GM12878 (cell line): ENCODE measurements around the gene RXFP1. TPM values are rescaled to one million over a fixed set of nuclear protein-coding genes. Genes with fewer than 3 reads are reported as not detected.

ENCODE experiments used
- BCL11A ChIP-seq: IDR thresholded peaks from 2 replicates; pipeline ENCODE4 v1.6.1; 2011; ENCODE audit warnings: low read depth, low read length
- CHD1 ChIP-seq: IDR thresholded peaks from 2 replicates; pipeline ENCODE4 v1.6.1; 2012; ENCODE audit warnings: low read depth, low read length, improper control_type of control experiment
- CHD4 ChIP-seq: fragments of 200-600 bp; sonication (generic); IDR thresholded peaks from 2 replicates; pipeline ENCODE4 v1.6.1; 2016; ENCODE audit warnings: mild to moderate bottlenecking
- LARP7 ChIP-seq: fragments of 450-650 bp; IDR thresholded peaks from 2 replicates; pipeline ENCODE4 v1.6.1; 2017; ENCODE audit warnings: mild to moderate bottlenecking
- NBN ChIP-seq: fragments of 450-650 bp; IDR thresholded peaks from 2 replicates; pipeline ENCODE4 v1.6.1; 2016
- POLR2AphosphoS5 ChIP-seq: IDR thresholded peaks from 2 replicates; pipeline ENCODE4 v1.6.1; 2011; ENCODE audit warnings: mild to moderate bottlenecking, low read length, inconsistent platforms
- RB1 ChIP-seq: fragments of 450-650 bp; formaldehyde crosslinking; IDR thresholded peaks from 2 replicates; pipeline ENCODE4 v1.6.1; 2017; ENCODE audit warnings: mild to moderate bottlenecking, borderline replicate concordance
- RBBP5 ChIP-seq: fragments of 200-600 bp; sonication (generic); conservative IDR thresholded peaks from 2 replicates; pipeline ENCODE4 v1.6.1; 2016
- RUNX3 ChIP-seq: IDR thresholded peaks from 2 replicates; pipeline ENCODE4 v1.6.1; 2012; ENCODE audit warnings: low read length, inconsistent platforms
- SMAD5 ChIP-seq: IDR thresholded peaks from 2 replicates; pipeline ENCODE4 v1.6.1; 2016; ENCODE audit warnings: antibody characterized with exemption, low read depth
- SREBF1 ChIP-seq: IDR thresholded peaks from 2 replicates; pipeline ENCODE4 v1.6.1; 2012; ENCODE audit warnings: mild to moderate bottlenecking, low read length
- SUPT20H ChIP-seq: IDR thresholded peaks from 2 replicates; pipeline ENCODE4 v1.6.1; 2011; ENCODE audit warnings: low read depth, mild to moderate bottlenecking, low read length, moderate library complexity, borderline replicate concordance; ENCODE audit not compliant: control insufficient read depth
- TCF3 ChIP-seq: IDR thresholded peaks from 2 replicates; pipeline ENCODE4 v1.6.1; 2012; ENCODE audit warnings: low read depth, mild to moderate bottlenecking, low read length, borderline replicate concordance; ENCODE audit not compliant: insufficient read depth
- YY1 ChIP-seq: IDR thresholded peaks from 2 replicates; pipeline ENCODE4 v1.6.1; 2011; ENCODE audit warnings: low read depth, mild to moderate bottlenecking, low read length
- polyA plus RNA-seq, 11 experiments: library from polyadenylated mRNA; depleted of rRNA in 4 of 11; unstranded in 6 of 11; stranded (reverse) in 5 of 11; fragments of >200 nt; fragmentation: Nextera tagmentation in 4 of 11; fragmentation: Illumina TruSeq in 1 of 11; extraction: Ambion mirVana in 4 of 11; extraction: Trizol in 1 of 11; gene quantifications; 1 replicate in 1 of 11; 2 replicates in 10 of 11; pipeline versions ENCODE4 v1.2.1 to v1.2.3, GENCODE V29; 2011 to 2016; ENCODE audit warnings: inconsistent platforms in 2 of 11, missing spikeins in 2 of 11, low read depth in 1 of 11
- total RNA-seq, 4 experiments: library from RNA; depleted of rRNA in 3 of 4; stranded (reverse); fragments of >200 nt in 3 of 4; fragmentation: Illumina TruSeq in 1 of 4; extraction: Trizol in 1 of 4; gene quantifications; 2 replicates each; pipeline versions ENCODE4 v1.2.1 to v1.2.3, GENCODE V29; 2013 to 2021
- TF ChIP-seq, protein P1 (sequence below): fragments of 450-650 bp; IDR thresholded peaks from 2 replicates; pipeline ENCODE4 v1.6.1; 2017; ENCODE audit warnings: low read depth, mild to moderate bottlenecking, moderate library complexity
- TF ChIP-seq, protein P2 (sequence below): fragments of 450-650 bp; conservative IDR thresholded peaks from 2 replicates; pipeline ENCODE4 v1.6.1; 2017; ENCODE audit warnings: mild to moderate bottlenecking, moderate library complexity
- TF ChIP-seq, protein P3 (sequence below): IDR thresholded peaks from 2 replicates; pipeline ENCODE4 v1.6.1; 2012; ENCODE audit warnings: improper control_type of control experiment, low read depth, low read length; ENCODE audit not compliant: insufficient replicate concordance
- TF ChIP-seq, protein P4 (sequence below), 3 experiments: IDR thresholded peaks in 2 of 3; conservative IDR thresholded peaks in 1 of 3; 2 replicates each; pipeline ENCODE4 v1.5.1; 2011; ENCODE audit warnings: low read depth in 3 of 3, low read length in 3 of 3, mild to moderate bottlenecking in 3 of 3, control low read depth in 2 of 3, moderate library complexity in 2 of 3, inconsistent platforms in 1 of 3, mixed read lengths in 1 of 3; ENCODE audit not compliant: control insufficient read depth in 2 of 3, insufficient read depth in 1 of 3; ENCODE audit errors: extremely low read depth in 1 of 3

The RXFP1 gene
- total and polyA plus RNA-seq, 10 of the 15 experiments (the other 5 are each of a cell fraction or from before 2014, with no cell fraction given), result 0.12 TPM; not detected in 9

DNA sequence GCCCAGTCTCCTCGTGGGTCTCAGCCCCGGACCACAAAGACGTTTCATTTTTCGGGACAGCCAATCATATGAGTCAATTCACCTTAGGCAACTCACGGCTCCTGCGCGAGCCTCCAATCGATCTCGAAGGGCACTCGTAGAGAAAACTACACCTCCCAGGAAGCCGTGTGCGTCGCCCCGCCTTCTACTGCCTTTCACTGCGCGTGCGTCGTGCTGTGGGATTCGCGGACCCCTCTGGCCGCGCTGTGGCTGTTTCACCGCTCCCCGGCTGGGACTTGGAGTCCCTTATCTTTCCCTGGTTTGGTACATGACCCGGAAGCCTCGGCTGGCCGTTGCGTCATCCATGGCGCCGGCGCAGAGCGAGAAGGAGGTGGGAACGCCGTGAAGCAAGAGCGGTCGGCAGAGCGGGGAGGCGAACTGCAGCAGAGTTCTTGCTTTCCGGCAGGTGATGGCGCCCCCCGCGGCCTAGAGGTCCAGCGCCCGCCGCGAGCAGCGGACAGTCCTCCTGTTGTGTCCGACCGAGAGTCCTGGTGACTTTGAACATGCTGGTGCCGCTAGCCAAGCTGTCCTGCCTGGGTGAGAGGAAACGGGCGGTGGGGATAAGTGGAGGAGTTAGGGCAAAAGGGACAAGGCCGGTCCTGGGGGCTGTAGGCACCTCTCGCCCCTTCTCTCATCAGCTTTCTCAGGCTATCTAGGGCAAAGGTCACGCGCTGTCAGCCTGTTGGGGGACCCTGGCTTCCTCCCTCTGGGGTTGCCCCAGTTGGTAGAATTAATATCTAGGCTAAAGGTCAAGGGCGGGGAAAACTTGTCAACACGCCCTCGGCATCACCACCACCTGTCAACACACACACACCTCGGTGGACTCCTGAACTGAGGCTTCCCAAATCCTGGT lies 150.5 kb downstream of the RXFP1 start, which contains the start of gene ETFDH (continued):
- TF ChIP-seq, protein P1, sequence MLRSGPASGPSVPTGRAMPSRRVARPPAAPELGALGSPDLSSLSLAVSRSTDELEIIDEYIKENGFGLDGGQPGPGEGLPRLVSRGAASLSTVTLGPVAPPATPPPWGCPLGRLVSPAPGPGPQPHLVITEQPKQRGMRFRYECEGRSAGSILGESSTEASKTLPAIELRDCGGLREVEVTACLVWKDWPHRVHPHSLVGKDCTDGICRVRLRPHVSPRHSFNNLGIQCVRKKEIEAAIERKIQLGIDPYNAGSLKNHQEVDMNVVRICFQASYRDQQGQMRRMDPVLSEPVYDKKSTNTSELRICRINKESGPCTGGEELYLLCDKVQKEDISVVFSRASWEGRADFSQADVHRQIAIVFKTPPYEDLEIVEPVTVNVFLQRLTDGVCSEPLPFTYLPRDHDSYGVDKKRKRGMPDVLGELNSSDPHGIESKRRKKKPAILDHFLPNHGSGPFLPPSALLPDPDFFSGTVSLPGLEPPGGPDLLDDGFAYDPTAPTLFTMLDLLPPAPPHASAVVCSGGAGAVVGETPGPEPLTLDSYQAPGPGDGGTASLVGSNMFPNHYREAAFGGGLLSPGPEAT, result peak; percentile 56
- TF ChIP-seq SMAD5 (peak; percentile 19; the same call in 1 of the 2 replicates), CHD4 (no peak), YY1 (peak; percentile 86), RUNX3 (peak; percentile 64), NBN (peak; percentile 60; the same call in 1 of the 2 replicates), RBBP5 (peak; percentile 46; the same call in 1 of the 2 replicates), BCL11A (0 out of 2 replicates have a peak, but pooled peaks have one; percentile 4), CHD1 (0 out of 2 replicates have a peak, but pooled peaks have one; percentile 55), POLR2AphosphoS5 (peak; percentile 60; the same call in 1 of the 2 replicates), SREBF1 (peak; percentile 77), RB1 (peak; percentile 29; the same call in 1 of the 2 replicates), SUPT20H (no peak), TCF3 (no peak), LARP7 (peak; percentile 75)
- TF ChIP-seq, protein P2, sequence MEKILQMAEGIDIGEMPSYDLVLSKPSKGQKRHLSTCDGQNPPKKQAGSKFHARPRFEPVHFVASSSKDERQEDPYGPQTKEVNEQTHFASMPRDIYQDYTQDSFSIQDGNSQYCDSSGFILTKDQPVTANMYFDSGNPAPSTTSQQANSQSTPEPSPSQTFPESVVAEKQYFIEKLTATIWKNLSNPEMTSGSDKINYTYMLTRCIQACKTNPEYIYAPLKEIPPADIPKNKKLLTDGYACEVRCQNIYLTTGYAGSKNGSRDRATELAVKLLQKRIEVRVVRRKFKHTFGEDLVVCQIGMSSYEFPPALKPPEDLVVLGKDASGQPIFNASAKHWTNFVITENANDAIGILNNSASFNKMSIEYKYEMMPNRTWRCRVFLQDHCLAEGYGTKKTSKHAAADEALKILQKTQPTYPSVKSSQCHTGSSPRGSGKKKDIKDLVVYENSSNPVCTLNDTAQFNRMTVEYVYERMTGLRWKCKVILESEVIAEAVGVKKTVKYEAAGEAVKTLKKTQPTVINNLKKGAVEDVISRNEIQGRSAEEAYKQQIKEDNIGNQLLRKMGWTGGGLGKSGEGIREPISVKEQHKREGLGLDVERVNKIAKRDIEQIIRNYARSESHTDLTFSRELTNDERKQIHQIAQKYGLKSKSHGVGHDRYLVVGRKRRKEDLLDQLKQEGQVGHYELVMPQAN, result peak; percentile 85
- TF ChIP-seq, protein P3, sequence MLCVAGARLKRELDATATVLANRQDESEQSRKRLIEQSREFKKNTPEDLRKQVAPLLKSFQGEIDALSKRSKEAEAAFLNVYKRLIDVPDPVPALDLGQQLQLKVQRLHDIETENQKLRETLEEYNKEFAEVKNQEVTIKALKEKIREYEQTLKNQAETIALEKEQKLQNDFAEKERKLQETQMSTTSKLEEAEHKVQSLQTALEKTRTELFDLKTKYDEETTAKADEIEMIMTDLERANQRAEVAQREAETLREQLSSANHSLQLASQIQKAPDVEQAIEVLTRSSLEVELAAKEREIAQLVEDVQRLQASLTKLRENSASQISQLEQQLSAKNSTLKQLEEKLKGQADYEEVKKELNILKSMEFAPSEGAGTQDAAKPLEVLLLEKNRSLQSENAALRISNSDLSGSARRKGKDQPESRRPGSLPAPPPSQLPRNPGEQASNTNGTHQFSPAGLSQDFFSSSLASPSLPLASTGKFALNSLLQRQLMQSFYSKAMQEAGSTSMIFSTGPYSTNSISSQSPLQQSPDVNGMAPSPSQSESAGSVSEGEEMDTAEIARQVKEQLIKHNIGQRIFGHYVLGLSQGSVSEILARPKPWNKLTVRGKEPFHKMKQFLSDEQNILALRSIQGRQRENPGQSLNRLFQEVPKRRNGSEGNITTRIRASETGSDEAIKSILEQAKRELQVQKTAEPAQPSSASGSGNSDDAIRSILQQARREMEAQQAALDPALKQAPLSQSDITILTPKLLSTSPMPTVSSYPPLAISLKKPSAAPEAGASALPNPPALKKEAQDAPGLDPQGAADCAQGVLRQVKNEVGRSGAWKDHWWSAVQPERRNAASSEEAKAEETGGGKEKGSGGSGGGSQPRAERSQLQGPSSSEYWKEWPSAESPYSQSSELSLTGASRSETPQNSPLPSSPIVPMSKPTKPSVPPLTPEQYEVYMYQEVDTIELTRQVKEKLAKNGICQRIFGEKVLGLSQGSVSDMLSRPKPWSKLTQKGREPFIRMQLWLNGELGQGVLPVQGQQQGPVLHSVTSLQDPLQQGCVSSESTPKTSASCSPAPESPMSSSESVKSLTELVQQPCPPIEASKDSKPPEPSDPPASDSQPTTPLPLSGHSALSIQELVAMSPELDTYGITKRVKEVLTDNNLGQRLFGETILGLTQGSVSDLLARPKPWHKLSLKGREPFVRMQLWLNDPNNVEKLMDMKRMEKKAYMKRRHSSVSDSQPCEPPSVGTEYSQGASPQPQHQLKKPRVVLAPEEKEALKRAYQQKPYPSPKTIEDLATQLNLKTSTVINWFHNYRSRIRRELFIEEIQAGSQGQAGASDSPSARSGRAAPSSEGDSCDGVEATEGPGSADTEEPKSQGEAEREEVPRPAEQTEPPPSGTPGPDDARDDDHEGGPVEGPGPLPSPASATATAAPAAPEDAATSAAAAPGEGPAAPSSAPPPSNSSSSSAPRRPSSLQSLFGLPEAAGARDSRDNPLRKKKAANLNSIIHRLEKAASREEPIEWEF, result no peak
- TF ChIP-seq, protein P4, sequence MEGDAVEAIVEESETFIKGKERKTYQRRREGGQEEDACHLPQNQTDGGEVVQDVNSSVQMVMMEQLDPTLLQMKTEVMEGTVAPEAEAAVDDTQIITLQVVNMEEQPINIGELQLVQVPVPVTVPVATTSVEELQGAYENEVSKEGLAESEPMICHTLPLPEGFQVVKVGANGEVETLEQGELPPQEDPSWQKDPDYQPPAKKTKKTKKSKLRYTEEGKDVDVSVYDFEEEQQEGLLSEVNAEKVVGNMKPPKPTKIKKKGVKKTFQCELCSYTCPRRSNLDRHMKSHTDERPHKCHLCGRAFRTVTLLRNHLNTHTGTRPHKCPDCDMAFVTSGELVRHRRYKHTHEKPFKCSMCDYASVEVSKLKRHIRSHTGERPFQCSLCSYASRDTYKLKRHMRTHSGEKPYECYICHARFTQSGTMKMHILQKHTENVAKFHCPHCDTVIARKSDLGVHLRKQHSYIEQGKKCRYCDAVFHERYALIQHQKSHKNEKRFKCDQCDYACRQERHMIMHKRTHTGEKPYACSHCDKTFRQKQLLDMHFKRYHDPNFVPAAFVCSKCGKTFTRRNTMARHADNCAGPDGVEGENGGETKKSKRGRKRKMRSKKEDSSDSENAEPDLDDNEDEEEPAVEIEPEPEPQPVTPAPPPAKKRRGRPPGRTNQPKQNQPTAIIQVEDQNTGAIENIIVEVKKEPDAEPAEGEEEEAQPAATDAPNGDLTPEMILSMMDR (IDR thresholded peaks at IDR 0.05 in 2 of 3, conservative IDR thresholded peaks at IDR 0.05 in 1 of 3; ENCODE audit: control insufficient read depth in 2 of 3, extremely low read depth in 1 of 3, insufficient read depth in 1 of 3, low read depth in 3 of 3, low read length in 3 of 3), result peak; percentile 63 to 82 (median 71)
